ENCODE results near the gene FRMD6.
"Not testable (repeated sequence)": the region's sequence is repeated elsewhere in the genome, so short reads cannot be mapped to it uniquely, and the experiment has no call there.

FRMD6 gene

GRCh38 chr14:51628238-51628637 lies 23.5 kb upstream of the FRMD6 start:
- TF ChIP-seq ISL1 (CRISPR knock-in tag; IDR thresholded peaks at IDR 0.05): peak; percentile 60
- TF ChIP-seq ZNF8 (CRISPR knock-in tag; IDR thresholded peaks at IDR 0.05): no peak

GRCh38 chr14:51630987-51631386 lies 20.7 kb upstream of the FRMD6 start:
- ATAC-seq: no peak
- no peak for TF ChIP-seq PPARA (CRISPR knock-in tag; IDR thresholded peaks at IDR 0.05; ENCODE audit: borderline replicate concordance)

More at GRCh38 chr14:51628238-51628637, 23.5 kb upstream of the FRMD6 start:
- no peak for ATAC-seq

DNA sequence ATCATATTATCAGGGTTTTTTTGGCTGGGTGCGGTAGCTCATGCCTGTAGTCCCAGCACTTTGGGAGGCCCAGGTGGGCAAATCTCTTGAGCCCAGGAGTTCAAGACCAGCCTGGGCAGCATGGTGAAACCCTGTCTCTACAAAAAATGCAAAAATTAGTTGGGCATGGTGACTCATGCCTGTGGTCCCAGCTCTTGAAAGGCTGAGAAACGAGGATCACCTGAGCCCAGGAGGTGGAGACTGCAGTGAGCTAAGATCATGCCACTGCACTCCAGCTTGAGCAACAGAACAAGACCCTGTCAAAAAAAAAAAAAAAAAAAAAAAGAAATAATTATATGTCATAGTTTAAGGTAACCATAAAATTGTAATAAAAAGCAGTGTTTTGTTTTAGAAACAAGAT lies 18.4 kb upstream of the FRMD6 start:
- not testable (repeated sequence) for ATAC-seq

DNA sequence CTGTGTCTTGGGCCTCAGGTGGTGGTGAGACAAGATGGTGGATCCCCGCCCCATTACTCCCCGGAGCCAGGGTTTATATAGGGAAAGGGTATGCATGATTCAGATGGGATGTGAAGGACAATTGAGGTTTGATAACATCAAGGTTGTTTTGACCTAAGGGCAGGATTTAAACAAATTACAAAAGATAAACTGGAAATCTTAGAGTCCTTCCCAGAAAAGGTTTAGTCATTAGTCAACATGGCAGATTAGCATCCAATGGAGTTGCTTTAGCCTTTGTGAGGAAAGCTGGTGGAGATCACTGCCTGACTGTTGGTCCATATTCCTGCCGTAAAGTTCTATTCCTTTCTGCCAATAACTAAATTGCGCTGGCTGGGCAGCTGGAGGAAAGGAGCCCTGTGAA lies 15.6 kb upstream of the FRMD6 start:
- ATAC-seq: no peak
- TF ChIP-seq CSDC2 (CRISPR knock-in tag; IDR thresholded peaks at IDR 0.05) (0 out of 2 replicates have a peak, but pooled peaks have one; percentile 60), ZFP3 (CRISPR knock-in tag; IDR thresholded peaks at IDR 0.05) (peak; percentile 81), ZNF70 (CRISPR knock-in tag; IDR thresholded peaks at IDR 0.05) (no peak), TOX (CRISPR knock-in tag; IDR thresholded peaks at IDR 0.05; ENCODE audit: borderline replicate concordance) (no peak), OSR1 (CRISPR knock-in tag; IDR thresholded peaks at IDR 0.05) (no peak), ZNF565 (CRISPR knock-in tag; conservative IDR thresholded peaks at IDR 0.05; ENCODE audit: low read depth) (no peak), RARB (CRISPR knock-in tag; IDR thresholded peaks at IDR 0.05) (no peak), TCF4 (CRISPR knock-in tag; IDR thresholded peaks at IDR 0.05; ENCODE audit: borderline replicate concordance) (no peak), ZC3H10 (CRISPR knock-in tag; IDR thresholded peaks at IDR 0.05) (no peak), BACH2 (CRISPR knock-in tag; IDR thresholded peaks at IDR 0.05; ENCODE audit: borderline replicate concordance) (no peak), POU6F1 (CRISPR knock-in tag; IDR thresholded peaks at IDR 0.05; ENCODE audit: borderline replicate concordance, low read depth) (no peak), ZFP30 (CRISPR knock-in tag; IDR thresholded peaks at IDR 0.05) (no peak), CREB5 (CRISPR knock-in tag; IDR thresholded peaks at IDR 0.05; ENCODE audit: low read depth) (no peak), SNAI2 (CRISPR knock-in tag; IDR thresholded peaks at IDR 0.05) (0 out of 2 replicates have a peak, but pooled peaks have one; percentile 40), ISL1 (CRISPR knock-in tag; IDR thresholded peaks at IDR 0.05) (peak; percentile 37; the same call in 1 of the 2 replicates), ESRRG (CRISPR knock-in tag; IDR thresholded peaks at IDR 0.05) (no peak), PPARA (CRISPR knock-in tag; IDR thresholded peaks at IDR 0.05; ENCODE audit: borderline replicate concordance) (no peak), ZNF8 (CRISPR knock-in tag; IDR thresholded peaks at IDR 0.05) (no peak), ARNTL (CRISPR knock-in tag; IDR thresholded peaks at IDR 0.05; ENCODE audit: borderline replicate concordance, low read depth) (no peak), GLIS3 (CRISPR knock-in tag; IDR thresholded peaks at IDR 0.05) (0 out of 2 replicates have a peak, but pooled peaks have one; percentile 45)
- TF ChIP-seq, protein P1, sequence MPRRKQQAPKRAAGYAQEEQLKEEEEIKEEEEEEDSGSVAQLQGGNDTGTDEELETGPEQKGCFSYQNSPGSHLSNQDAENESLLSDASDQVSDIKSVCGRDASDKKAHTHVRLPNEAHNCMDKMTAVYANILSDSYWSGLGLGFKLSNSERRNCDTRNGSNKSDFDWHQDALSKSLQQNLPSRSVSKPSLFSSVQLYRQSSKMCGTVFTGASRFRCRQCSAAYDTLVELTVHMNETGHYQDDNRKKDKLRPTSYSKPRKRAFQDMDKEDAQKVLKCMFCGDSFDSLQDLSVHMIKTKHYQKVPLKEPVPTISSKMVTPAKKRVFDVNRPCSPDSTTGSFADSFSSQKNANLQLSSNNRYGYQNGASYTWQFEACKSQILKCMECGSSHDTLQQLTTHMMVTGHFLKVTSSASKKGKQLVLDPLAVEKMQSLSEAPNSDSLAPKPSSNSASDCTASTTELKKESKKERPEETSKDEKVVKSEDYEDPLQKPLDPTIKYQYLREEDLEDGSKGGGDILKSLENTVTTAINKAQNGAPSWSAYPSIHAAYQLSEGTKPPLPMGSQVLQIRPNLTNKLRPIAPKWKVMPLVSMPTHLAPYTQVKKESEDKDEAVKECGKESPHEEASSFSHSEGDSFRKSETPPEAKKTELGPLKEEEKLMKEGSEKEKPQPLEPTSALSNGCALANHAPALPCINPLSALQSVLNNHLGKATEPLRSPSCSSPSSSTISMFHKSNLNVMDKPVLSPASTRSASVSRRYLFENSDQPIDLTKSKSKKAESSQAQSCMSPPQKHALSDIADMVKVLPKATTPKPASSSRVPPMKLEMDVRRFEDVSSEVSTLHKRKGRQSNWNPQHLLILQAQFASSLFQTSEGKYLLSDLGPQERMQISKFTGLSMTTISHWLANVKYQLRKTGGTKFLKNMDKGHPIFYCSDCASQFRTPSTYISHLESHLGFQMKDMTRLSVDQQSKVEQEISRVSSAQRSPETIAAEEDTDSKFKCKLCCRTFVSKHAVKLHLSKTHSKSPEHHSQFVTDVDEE (CRISPR knock-in tag; IDR thresholded peaks at IDR 0.05): no peak
- TF ChIP-seq, protein P2, sequence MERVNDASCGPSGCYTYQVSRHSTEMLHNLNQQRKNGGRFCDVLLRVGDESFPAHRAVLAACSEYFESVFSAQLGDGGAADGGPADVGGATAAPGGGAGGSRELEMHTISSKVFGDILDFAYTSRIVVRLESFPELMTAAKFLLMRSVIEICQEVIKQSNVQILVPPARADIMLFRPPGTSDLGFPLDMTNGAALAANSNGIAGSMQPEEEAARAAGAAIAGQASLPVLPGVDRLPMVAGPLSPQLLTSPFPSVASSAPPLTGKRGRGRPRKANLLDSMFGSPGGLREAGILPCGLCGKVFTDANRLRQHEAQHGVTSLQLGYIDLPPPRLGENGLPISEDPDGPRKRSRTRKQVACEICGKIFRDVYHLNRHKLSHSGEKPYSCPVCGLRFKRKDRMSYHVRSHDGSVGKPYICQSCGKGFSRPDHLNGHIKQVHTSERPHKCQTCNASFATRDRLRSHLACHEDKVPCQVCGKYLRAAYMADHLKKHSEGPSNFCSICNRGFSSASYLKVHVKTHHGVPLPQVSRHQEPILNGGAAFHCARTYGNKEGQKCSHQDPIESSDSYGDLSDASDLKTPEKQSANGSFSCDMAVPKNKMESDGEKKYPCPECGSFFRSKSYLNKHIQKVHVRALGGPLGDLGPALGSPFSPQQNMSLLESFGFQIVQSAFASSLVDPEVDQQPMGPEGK (CRISPR knock-in tag; IDR thresholded peaks at IDR 0.05; ENCODE audit: borderline replicate concordance): no peak
- TF ChIP-seq, protein P3, sequence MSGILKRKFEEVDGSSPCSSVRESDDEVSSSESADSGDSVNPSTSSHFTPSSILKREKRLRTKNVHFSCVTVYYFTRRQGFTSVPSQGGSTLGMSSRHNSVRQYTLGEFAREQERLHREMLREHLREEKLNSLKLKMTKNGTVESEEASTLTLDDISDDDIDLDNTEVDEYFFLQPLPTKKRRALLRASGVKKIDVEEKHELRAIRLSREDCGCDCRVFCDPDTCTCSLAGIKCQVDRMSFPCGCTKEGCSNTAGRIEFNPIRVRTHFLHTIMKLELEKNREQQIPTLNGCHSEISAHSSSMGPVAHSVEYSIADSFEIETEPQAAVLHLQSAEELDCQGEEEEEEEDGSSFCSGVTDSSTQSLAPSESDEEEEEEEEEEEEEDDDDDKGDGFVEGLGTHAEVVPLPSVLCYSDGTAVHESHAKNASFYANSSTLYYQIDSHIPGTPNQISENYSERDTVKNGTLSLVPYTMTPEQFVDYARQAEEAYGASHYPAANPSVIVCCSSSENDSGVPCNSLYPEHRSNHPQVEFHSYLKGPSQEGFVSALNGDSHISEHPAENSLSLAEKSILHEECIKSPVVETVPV (CRISPR knock-in tag; IDR thresholded peaks at IDR 0.05): no peak

Data from SK-N-SH treated with all-trans-retinoic acid at 6 μM for 48 hours (cell line).